NOMO-1 treated with DMSO at 0.1 percent for 48 hours (cell line): ENCODE data around the gene OR4C16.

Experiments
- DNase-seq: peaks from one replicate; lab custom pipeline; 2025; ENCODE audit not compliant: unreplicated experiment; lab: John Stamatoyannopoulos, UW

OR4C16 gene, protein sequence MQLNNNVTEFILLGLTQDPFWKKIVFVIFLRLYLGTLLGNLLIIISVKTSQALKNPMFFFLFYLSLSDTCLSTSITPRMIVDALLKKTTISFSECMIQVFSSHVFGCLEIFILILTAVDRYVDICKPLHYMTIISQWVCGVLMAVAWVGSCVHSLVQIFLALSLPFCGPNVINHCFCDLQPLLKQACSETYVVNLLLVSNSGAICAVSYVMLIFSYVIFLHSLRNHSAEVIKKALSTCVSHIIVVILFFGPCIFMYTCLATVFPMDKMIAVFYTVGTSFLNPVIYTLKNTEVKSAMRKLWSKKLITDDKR

DNA sequence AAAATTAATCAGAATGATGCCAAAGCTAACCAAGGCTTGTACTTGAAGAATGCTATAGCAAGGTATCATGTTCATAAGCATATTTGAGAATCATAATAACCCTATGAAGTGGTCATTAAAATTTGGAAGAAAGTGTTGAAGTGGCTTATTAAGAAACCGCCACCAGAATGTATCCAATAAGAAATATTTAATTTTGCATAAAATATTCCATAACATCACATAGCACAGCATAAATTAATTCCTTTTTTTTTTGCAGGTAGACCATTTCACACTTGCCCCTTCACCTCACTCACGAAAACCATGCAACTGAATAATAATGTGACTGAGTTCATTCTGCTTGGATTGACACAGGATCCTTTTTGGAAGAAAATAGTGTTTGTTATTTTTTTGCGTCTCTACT, at the start of gene OR4C16:
Gene OR4C16 (plus strand): TSS at position 301 of the 400 bp plus-strand sequence. CDS start 0 bp downstream, at position 301.
- no peak for DNase-seq

DNA sequence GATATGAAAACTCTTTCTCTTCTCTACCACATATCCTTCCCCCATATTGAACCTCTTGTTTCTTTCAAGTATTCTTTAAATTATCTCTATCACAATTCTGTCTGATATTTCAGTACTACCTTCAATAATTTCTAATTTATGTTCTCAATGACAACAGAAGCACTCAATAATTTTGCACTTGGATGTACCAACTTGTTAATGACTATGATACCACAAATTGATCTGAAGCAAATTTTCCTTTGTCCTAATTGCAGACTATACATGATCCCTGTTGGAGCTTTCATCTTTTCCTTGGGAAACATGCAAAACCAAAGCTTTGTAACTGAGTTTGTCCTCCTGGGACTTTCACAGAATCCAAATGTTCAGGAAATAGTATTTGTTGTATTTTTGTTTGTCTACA, 17.8 kb upstream of the OR4C16 start, which contains the start of gene OR4C15:
Gene OR4C15 (plus strand): TSS at position 301 of the 400 bp plus-strand sequence. CDS start 0 bp downstream, at position 301.
- no peak for DNase-seq

DNA sequence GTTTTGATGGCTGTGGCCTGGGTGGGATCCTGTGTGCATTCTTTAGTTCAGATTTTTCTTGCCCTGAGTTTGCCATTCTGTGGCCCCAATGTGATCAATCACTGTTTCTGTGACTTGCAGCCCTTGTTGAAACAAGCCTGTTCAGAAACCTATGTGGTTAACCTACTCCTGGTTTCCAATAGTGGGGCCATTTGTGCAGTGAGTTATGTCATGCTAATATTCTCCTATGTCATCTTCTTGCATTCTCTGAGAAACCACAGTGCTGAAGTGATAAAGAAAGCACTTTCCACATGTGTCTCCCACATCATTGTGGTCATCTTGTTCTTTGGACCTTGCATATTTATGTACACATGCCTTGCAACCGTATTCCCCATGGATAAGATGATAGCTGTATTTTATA, 620 bp downstream of the OR4C16 start:
- DNase-seq = peak; percentile 37

DNA sequence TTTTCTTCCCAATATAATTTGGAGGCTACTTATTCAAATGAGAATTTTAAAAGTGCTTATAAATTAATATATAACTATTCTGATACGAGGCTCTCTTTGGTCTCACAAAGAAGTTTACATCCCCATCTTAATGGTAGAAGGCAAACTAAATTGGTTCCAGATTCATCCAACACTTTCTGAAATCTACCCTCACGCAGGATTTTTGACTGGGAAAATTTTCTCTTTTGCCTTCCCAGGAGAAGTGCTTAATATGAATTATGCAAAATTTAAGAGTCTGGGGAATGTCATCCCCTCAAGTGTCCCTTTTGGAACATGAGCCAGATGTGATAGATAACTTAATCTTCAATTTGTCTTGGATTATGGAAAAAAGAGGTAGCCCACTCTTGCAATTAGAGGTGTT, 35.6 kb downstream of the OR4C16 start, which contains the start of gene OR4C11:
Gene OR4C11 (minus strand): TSS at position 101 of the 400 bp plus-strand sequence. CDS start 3,272 bp downstream, outside the sequence.
- no peak for DNase-seq
